NT2/D1 (cell line): ENCODE measurements around the gene CUL9.

Experiments used
- DNase-seq: peaks from one replicate; pipeline ENCODE4 v3.0.0-alpha.2; 2011; ENCODE audit warnings: low read depth, low spot score
- H3K27me3 ChIP-seq: 2 replicates; pipeline ENCODE4 v1.6.0; 2011; ENCODE audit warnings: mild to moderate bottlenecking; ENCODE audit not compliant: insufficient read length, insufficient read depth
- H3K36me3 ChIP-seq: 2 replicates; pipeline ENCODE4 v1.6.1; 2011; ENCODE audit warnings: mild to moderate bottlenecking, low read length, mixed read lengths; ENCODE audit not compliant: insufficient read depth, insufficient read length
- H3K4me1 ChIP-seq: 2 replicates; pipeline ENCODE4 v1.5.1; 2011; ENCODE audit not compliant: insufficient read depth, insufficient read length
- H3K4me3 ChIP-seq: 2 replicates; pipeline ENCODE4 v1.5.1; 2011; ENCODE audit warnings: low read depth; ENCODE audit not compliant: insufficient read length
- H3K9ac ChIP-seq: 2 replicates; pipeline ENCODE4 v1.6.0; 2011; ENCODE audit warnings: low read depth; ENCODE audit not compliant: insufficient read length
- H3K9me3 ChIP-seq: 2 replicates; pipeline ENCODE4 v1.5.1; 2011; ENCODE audit warnings: mild to moderate bottlenecking, low read length; ENCODE audit not compliant: insufficient read depth
- SUZ12 ChIP-seq: IDR thresholded peaks from 2 replicates; pipeline ENCODE4 v1.6.1; 2011; ENCODE audit not compliant: insufficient read length, insufficient read depth; ENCODE audit errors: extremely low read depth
- YY1 ChIP-seq: IDR thresholded peaks from 2 replicates; pipeline ENCODE4 v1.6.1; 2011; ENCODE audit not compliant: insufficient read length, insufficient read depth
- ZNF274 ChIP-seq: IDR thresholded peaks from 2 replicates; pipeline ENCODE4 v1.6.1; 2011; ENCODE audit warnings: mild to moderate bottlenecking, low read depth, low read length

CUL9 gene

DNA sequence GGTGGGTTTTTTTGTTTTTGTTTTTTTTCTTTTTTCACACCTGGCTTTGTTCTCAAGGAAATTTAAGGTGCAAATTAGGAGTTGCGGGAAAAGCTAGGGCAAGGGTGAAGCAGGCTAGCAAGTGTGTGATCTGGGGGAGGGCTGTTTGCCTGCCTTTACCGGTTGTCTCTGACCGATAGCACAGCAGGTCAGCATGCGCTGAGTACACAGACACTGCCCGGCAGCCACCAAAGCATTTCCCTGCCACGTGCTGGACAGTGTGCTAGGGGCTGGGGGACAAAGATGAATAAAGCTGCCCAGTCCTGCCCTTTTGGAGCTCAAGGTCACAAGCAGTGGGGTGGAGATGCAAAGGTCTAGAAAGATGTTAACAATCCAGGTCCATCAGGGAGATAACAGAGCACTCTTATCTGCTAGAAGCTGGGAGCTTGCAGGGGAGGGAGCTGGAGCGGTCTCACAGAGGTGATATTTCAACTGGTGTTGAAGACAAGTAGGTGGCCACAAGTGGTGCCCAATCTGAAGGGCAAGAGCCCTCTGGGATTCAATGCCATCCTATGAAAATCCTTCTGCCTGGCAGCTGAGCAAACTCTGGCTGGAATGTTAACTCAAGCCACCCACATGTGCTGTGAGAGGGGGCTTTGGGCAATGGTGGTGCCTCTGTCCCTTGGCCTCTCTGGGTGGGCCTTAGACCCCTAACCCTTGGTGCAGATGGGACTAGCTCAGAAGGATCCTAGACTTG lies 85.8 kb downstream of the CUL9 start:
- no peaks in the 10 kb centered on the region for H3K36me3 ChIP-seq
- no peak overlapping the region for H3K9ac ChIP-seq
- DNase-seq, result no peak
- TF ChIP-seq SUZ12 (no peak), ZNF274 (no peak), YY1 (no peak)
- peaks cover 11% of the 10 kb centered on the region for H3K4me1 ChIP-seq
- no peaks in the 10 kb centered on the region for H3K9me3 ChIP-seq
- H3K4me3 ChIP-seq, result no peak overlapping the region
- H3K27me3 ChIP-seq, result no peaks in the 10 kb centered on the region

DNA sequence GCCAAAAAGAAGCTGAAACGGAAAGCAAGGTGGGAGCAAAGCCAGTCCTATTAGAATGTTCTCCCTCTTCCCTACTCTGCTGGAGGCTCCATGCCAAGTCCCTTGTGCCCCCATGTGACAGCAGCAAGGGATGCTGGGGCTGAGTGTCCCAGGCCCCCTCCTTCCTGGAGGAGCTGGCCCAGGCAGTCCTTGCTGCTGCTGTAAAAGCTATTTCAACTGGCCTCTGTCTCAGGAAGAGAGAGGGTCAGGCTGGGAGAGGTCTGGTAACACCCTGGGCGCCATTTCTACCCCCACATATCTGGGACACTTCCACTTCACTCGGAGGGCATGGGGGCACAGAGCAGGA lies 86.3 kb downstream of the CUL9 start:
- Histone ChIP-seq H3K4me1 (peaks cover 11% of the 10 kb centered on the region), H3K36me3 (no peaks in the 10 kb centered on the region), H3K9ac (no peak overlapping the region), H3K9me3 (no peaks in the 10 kb centered on the region), H3K4me3 (no peak overlapping the region), H3K27me3 (no peaks in the 10 kb centered on the region)
- DNase-seq, result no peak
- TF ChIP-seq ZNF274 (no peak), SUZ12 (no peak), YY1 (no peak)

DNA sequence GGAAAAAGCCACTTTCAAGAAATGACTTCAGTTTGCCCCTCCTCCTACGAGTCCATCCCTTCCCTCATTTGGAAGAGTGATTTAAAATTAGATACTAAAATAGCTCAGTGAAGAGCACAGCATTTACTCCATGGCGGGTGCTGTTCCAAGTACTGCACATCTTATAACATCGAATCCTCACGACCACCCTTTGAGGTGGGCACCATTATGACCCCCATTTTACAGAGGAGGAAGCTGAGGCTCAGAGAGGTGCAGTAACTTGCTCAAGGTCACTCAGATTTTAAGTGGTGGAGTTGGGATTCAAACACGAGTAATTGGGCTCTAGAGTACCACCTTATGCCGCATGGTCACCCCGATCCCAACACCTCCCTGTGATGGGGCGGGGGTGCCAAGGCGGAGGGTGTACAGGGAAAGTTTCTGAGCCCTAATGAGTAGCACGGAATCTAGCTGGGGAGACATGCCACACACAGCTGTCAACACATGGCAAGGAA lies 86.8 kb downstream of the CUL9 start:
- Histone ChIP-seq H3K4me1 (peaks cover 11% of the 10 kb centered on the region), H3K27me3 (peaks cover 2% of the 10 kb centered on the region), H3K9ac (no peak overlapping the region), H3K9me3 (no peaks in the 10 kb centered on the region), H3K4me3 (no peak overlapping the region), H3K36me3 (no peaks in the 10 kb centered on the region)
- no peak for DNase-seq
- TF ChIP-seq YY1 (no peak), SUZ12 (no peak), ZNF274 (no peak)

DNA sequence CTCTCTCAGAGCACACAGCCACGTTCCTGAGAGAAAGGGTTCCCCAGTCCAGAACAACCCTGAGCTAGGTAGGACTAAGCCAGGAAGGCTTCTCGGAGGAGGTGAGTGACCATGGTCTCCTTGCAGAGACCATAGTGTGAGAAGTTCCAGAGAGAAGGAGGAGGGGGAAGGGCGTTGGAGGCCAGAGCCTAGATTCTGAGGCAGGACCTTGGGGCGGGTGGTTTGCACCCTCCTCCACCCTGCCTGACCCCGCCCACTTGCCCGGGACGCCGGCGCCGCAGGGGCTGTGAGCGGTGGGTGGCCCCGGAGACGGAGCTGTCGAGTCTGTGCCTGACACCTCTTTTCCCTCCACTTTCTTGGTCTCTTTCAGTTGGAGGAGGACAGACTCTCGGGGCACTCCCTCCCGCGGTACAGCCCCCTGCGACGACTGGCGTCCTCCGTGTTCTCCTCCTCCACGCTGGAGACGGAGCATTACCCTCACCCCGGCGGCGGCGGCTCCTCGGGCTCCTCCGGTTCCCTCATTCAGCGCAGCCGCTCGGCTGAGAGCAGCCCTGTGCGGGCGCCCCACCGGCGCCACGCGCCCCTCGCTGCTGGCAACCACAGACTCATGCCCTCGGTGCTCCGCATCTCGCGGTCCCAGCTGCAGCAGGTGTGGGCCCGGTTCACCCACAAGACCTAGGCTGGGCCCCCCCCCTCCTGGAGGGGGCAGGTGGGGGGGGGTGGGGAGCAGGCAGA lies 87.4 kb downstream of the CUL9 start:
- Histone ChIP-seq H3K9ac (no peak overlapping the region), H3K36me3 (no peaks in the 10 kb centered on the region), H3K4me1 (peaks cover 13% of the 10 kb centered on the region), H3K27me3 (peaks cover 8% of the 10 kb centered on the region), H3K4me3 (no peak overlapping the region), H3K9me3 (no peaks in the 10 kb centered on the region)
- no peak for DNase-seq
- TF ChIP-seq ZNF274, result no peak
- no peak for TF ChIP-seq SUZ12
- no peak for TF ChIP-seq YY1

DNA sequence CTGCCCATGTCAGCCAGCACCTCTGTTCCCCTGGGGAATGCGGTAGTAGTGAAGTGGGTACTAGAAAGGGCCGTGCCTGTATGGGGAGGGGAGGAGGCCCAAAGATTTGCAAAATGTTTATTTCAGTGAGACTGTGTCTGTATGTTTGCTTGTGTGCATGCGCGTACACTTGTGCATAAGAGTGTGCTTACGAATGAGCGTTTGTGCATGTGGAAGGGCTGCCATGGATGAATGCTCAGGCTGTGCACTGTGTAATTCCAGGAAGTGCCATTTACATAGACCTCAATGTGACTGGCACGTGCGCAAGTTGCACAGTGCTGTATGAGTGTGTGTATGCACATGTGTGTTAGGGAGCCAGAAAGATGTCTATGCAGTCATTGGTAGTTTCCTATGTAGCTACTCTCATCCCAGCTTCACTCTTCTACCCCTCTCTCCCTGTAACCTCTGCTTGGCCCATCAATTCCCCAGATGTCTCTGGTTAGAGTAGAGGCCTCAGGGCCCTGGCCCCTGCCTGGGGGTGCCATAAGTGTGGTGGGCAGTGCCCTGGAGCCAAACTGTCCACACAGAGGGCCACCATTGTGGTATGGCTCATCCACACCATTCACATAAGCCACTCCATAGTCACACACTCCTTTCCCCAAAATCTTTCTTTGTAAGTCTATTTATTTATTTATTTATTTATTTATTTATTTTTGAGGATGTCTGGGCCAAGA lies 89.3 kb downstream of the CUL9 start:
- Histone ChIP-seq H3K36me3 (no peaks in the 10 kb centered on the region), H3K4me3 (no peak overlapping the region), H3K9ac (no peak overlapping the region), H3K9me3 (no peaks in the 10 kb centered on the region), H3K4me1 (peaks cover 14% of the 10 kb centered on the region), H3K27me3 (peaks cover 21% of the 10 kb centered on the region)
- TF ChIP-seq YY1 (no peak), SUZ12 (no peak), ZNF274 (no peak)
- DNase-seq, result no peak

DNA sequence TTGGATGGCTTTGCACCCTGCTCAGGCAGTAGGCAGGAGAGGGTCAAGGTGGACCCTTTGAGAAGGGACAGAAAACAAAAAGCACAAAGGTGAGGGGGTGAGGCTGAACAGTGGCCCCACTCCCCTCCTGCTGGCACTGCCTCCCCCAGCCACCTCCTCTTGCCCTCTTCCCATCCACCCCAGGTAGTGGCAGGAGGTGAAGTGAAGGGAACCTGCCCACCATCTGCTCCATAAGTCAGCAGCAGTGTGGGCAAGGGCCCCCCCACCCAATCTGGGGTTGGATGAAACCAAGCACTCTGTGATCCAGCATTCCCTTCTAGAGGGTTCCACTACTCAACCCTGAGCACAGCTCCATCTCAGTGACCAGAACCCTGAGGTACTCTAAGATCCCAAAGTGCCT lies 89.9 kb downstream of the CUL9 start:
- H3K27me3 ChIP-seq, result peaks cover 24% of the 10 kb centered on the region
- no peak overlapping the region for H3K9ac ChIP-seq
- no peaks in the 10 kb centered on the region for H3K36me3 ChIP-seq
- no peak for TF ChIP-seq SUZ12
- TF ChIP-seq ZNF274, result no peak
- no peak for TF ChIP-seq YY1
- no peak for DNase-seq
- no peaks in the 10 kb centered on the region for H3K9me3 ChIP-seq
- H3K4me1 ChIP-seq, result peaks cover 14% of the 10 kb centered on the region
- H3K4me3 ChIP-seq, result no peak overlapping the region

DNA sequence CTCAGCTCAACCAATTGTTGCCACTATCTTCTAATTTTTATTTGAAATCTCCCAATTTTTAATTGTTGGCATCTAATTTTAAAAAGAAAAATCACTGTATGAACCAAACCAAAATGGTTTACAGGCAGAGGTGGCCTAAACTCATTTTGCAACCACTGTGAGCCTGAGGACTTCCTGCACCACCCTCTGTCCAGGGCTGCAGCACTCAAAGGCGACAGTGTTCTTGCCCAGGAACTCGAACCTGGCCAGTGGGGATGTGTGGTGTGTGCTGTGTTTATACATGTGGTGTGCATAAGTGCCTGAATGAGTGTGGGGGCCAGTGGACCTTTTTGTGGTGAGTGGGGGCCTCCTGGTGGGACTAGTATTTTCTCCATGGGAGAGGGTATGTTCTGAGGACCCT lies 91.7 kb downstream of the CUL9 start:
- TF ChIP-seq ZNF274 (no peak), SUZ12 (no peak), YY1 (no peak)
- no peak for DNase-seq
- Histone ChIP-seq H3K9me3 (no peaks in the 10 kb centered on the region), H3K9ac (no peak overlapping the region), H3K36me3 (no peaks in the 10 kb centered on the region), H3K27me3 (peaks cover 24% of the 10 kb centered on the region), H3K4me3 (no peak overlapping the region), H3K4me1 (peaks cover 19% of the 10 kb centered on the region)
